OCI-LY3 (cell line): ENCODE data around the gene ITGA7.
A peak's percentile ranks its signal among the peaks of the same experiment; 100 is the strongest.

Experiments used
- H2AFZ ChIP-seq: fragments of 200-600, 300-600 bp; shearing (Covaris generic); 2 replicates; pipeline ENCODE4 v1.6.0; 2014; ENCODE audit warnings: antibody characterized with exemption, low read depth, low read length
- H3K27ac ChIP-seq: fragments of 200-600, 300-600 bp; sonication (generic); 2 replicates; pipeline ENCODE4 v1.5.1; 2014; ENCODE audit warnings: mild to moderate bottlenecking, low read length, moderate library complexity, mixed read lengths
- H3K27me3 ChIP-seq: fragments of 200-600, 300-600 bp; sonication (generic); 2 replicates; pipeline ENCODE4 v1.6.1; 2014; ENCODE audit warnings: low read depth, low read length, mixed read lengths
- H3K36me3 ChIP-seq: fragments of 200-600, 300-600 bp; sonication (generic); replicated peaks from 2 replicates; pipeline ENCODE3; 2014; ENCODE audit warnings: low read depth, low read length, mixed read lengths
- H3K4me1 ChIP-seq: fragments of 300-600, 200-600 bp; sonication (generic); 2 replicates; pipeline ENCODE4 v1.6.1; 2014; ENCODE audit warnings: low read length, mixed read lengths
- H3K4me2 ChIP-seq: fragments of 200-600, 300-600 bp; sonication (generic); 2 replicates; pipeline ENCODE4 v1.6.1; 2014; ENCODE audit warnings: low read length, mixed read lengths
- H3K4me3 ChIP-seq: fragments of 300-600, 200-600 bp; sonication (generic); 2 replicates; pipeline ENCODE4 v1.5.1; 2014; ENCODE audit warnings: antibody characterized with exemption, mild to moderate bottlenecking, low read length, moderate library complexity
- H3K79me2 ChIP-seq: fragments of 300-600, 200-600 bp; shearing (Covaris generic); 2 replicates; pipeline ENCODE4 v1.6.1; 2014; ENCODE audit warnings: mild to moderate bottlenecking, low read length, mixed read lengths
- H3K9ac ChIP-seq: fragments of 300-600, 200-600 bp; shearing (Covaris generic); 2 replicates; pipeline ENCODE4 v1.6.0; 2014; ENCODE audit warnings: mild to moderate bottlenecking, low read length, moderate library complexity
- H3K9me3 ChIP-seq: fragments of 200-600, 300-600 bp; shearing (Covaris generic); 2 replicates; pipeline ENCODE4 v1.6.1; 2014; ENCODE audit warnings: low read length, mixed read lengths; ENCODE audit not compliant: insufficient read depth
- H4K20me1 ChIP-seq: fragments of 200-600, 300-600 bp; sonication (generic); 2 replicates; pipeline ENCODE4 v1.6.1; 2016; ENCODE audit warnings: low read length, mixed read lengths; ENCODE audit not compliant: insufficient read depth
- EZH2phosphoT487 ChIP-seq: fragments of 200-600 bp; shearing (Covaris generic); IDR thresholded peaks from 2 replicates; pipeline ENCODE4 v1.6.1; 2018; ENCODE audit warnings: antibody characterized with exemption, mixed run types, low read depth
- TF ChIP-seq, protein P1 (sequence below): fragments of 200-600, 300-600 bp; sonication (generic); IDR thresholded peaks from 2 replicates; pipeline ENCODE4 v1.5.1; 2014; ENCODE audit warnings: antibody characterized with exemption, low read length, low read depth

The ITGA7 gene, protein sequence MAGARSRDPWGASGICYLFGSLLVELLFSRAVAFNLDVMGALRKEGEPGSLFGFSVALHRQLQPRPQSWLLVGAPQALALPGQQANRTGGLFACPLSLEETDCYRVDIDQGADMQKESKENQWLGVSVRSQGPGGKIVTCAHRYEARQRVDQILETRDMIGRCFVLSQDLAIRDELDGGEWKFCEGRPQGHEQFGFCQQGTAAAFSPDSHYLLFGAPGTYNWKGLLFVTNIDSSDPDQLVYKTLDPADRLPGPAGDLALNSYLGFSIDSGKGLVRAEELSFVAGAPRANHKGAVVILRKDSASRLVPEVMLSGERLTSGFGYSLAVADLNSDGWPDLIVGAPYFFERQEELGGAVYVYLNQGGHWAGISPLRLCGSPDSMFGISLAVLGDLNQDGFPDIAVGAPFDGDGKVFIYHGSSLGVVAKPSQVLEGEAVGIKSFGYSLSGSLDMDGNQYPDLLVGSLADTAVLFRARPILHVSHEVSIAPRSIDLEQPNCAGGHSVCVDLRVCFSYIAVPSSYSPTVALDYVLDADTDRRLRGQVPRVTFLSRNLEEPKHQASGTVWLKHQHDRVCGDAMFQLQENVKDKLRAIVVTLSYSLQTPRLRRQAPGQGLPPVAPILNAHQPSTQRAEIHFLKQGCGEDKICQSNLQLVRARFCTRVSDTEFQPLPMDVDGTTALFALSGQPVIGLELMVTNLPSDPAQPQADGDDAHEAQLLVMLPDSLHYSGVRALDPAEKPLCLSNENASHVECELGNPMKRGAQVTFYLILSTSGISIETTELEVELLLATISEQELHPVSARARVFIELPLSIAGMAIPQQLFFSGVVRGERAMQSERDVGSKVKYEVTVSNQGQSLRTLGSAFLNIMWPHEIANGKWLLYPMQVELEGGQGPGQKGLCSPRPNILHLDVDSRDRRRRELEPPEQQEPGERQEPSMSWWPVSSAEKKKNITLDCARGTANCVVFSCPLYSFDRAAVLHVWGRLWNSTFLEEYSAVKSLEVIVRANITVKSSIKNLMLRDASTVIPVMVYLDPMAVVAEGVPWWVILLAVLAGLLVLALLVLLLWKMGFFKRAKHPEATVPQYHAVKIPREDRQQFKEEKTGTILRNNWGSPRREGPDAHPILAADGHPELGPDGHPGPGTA

DNA sequence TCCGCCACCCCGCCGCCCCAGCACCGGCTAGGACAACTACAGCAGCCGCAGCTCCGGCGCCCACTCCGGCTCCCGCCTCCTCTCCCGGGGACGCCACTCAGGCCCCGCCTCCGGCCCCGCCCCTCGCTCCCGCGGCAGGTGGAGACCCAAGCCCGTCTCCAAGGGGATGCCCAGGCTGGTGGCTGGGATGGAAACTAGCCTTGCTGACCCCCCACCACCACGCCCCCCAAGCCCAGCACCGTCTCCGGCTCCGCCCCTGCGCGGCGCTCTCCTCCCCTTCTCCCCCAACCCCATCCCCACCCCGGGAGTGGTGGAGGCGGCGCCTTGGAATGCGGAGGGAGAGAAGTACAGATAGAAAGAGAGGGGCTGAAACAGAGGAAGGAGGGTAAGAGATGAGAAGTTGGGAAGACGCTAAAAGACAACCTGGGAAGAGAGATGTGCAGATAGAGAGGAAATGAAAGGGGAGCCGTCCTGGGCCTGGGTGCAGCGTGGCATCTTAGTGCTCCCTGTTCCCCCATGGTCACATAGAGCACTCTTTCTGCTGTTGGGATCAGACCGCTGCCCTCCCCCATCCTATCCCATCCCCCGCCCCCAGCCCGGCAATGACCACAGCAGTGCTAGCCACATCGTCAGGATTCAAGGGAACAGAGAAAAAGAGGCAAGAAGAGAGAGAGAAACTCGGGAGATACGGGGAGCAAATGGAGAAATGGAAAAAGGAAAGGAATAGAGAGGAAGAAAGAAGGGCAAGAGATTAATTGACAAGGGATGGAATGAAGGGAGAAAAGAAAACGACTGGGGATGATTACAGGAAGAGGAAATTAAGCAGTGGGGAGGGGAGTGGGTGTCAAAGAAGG is at the start of gene ITGA7:
TSS of gene ITGA7 (minus strand) at position 64 of the 854 bp plus-strand sequence. CDS start 222 bp downstream, outside the sequence.
- Histone ChIP-seq H3K36me3 (no peaks in the 10 kb centered on the region), H4K20me1 (no peaks in the 10 kb centered on the region), H3K4me1 (peaks cover 17% of the 10 kb centered on the region), H3K27ac (no peak within 1 kb of the TSS), H3K4me3 (peak within 1 kb of the TSS; percentile 74), H3K9ac (no peak within 1 kb of the TSS), H3K9me3 (no peaks in the 10 kb centered on the region), H3K4me2 (peak within 1 kb of the TSS; percentile 43), H3K79me2 (no peaks in the 10 kb centered on the region), H2AFZ (peak within 1 kb of the TSS; percentile 71; the same call in 1 of the 2 replicates), H3K27me3 (peaks cover 25% of the 10 kb centered on the region)
- TF ChIP-seq EZH2phosphoT487: no peak
- TF ChIP-seq, protein P1, sequence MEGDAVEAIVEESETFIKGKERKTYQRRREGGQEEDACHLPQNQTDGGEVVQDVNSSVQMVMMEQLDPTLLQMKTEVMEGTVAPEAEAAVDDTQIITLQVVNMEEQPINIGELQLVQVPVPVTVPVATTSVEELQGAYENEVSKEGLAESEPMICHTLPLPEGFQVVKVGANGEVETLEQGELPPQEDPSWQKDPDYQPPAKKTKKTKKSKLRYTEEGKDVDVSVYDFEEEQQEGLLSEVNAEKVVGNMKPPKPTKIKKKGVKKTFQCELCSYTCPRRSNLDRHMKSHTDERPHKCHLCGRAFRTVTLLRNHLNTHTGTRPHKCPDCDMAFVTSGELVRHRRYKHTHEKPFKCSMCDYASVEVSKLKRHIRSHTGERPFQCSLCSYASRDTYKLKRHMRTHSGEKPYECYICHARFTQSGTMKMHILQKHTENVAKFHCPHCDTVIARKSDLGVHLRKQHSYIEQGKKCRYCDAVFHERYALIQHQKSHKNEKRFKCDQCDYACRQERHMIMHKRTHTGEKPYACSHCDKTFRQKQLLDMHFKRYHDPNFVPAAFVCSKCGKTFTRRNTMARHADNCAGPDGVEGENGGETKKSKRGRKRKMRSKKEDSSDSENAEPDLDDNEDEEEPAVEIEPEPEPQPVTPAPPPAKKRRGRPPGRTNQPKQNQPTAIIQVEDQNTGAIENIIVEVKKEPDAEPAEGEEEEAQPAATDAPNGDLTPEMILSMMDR: no peak

DNA sequence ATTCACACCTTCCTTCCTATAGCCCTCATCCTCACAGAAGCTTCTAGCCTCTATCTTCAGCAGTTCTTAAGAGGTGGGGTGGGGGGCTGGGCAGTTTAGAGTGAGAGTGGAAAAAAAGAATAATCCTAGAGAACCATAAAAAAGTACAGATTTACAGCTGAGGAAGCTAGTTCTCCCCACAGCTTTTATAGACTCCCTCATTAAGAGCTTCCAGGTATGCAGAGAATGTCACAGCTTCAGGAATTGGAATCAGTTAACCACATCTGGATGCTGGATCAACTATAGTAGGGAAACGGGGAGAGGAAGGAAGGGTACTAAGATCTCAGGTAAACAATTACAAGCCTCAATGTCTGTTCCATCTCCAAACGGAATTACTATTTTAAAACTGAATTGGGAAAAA is 47.5 kb upstream of the ITGA7 start:
- Histone ChIP-seq H3K27ac (no peak overlapping the region), H3K9ac (no peak overlapping the region), H3K27me3 (no peaks in the 10 kb centered on the region), H3K4me3 (no peak overlapping the region), H4K20me1 (no peaks in the 10 kb centered on the region), H3K4me1 (no peaks in the 10 kb centered on the region), H3K79me2 (no peaks in the 10 kb centered on the region), H3K4me2 (no peak overlapping the region), H3K36me3 (peaks cover 63% of the 10 kb centered on the region), H2AFZ (no peak overlapping the region), H3K9me3 (no peaks in the 10 kb centered on the region)
- TF ChIP-seq EZH2phosphoT487: no peak
- TF ChIP-seq, protein P1: no peak

DNA sequence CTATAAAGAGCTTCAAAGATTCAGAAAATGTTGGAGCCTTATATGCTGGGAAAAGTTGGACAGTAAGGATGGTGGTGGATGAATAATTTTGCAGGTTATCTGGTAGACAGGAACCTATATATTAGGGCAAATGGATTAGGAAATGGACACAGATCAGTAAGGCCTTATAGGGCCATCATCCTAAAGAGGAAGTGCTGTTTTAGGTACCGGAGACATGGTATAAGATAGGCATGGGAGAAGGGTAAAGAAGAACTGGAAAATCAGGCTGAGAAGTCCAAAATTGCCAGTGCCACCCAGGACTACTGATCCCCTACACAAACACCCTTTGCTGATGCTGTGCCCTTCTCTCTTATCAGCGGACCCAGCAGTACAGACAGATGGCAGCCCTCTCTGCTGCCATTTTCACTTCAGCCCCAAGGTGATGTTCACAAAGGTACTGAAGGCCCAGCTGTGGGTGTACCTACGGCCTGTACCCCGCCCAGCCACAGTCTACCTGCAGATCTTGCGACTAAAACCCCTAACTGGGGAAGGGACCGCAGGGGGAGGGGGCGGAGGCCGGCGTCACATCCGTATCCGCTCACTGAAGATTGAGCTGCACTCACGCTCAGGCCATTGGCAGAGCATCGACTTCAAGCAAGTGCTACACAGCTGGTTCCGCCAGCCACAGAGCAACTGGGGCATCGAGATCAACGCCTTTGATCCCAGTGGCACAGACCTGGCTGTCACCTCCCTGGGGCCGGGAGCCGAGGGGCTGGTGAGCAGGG is 40.7 kb upstream of the ITGA7 start:
- Histone ChIP-seq H2AFZ (no peak overlapping the region), H3K9ac (no peak overlapping the region), H3K4me2 (no peak overlapping the region), H3K9me3 (no peaks in the 10 kb centered on the region), H3K27ac (no peak overlapping the region), H3K4me1 (0 out of 2 replicates have a peak, but pooled peaks cover 14% of the 10 kb centered on the region), H3K4me3 (no peak overlapping the region), H3K79me2 (no peaks in the 10 kb centered on the region), H3K36me3 (peaks cover 30% of the 10 kb centered on the region), H3K27me3 (peaks cover 4% of the 10 kb centered on the region; the same call in 1 of the 2 replicates), H4K20me1 (no peaks in the 10 kb centered on the region)
- TF ChIP-seq, protein P1: no peak
- TF ChIP-seq EZH2phosphoT487: no peak
